ENCODE results near the gene ABHD2. TPM values are rescaled to one million over a fixed set of nuclear protein-coding genes. Genes with fewer than 3 reads are reported as not detected.

The ABHD2 gene
- total RNA-seq, 2 experiments from 2014 or later: 16.1 to 22.8 TPM

DNA sequence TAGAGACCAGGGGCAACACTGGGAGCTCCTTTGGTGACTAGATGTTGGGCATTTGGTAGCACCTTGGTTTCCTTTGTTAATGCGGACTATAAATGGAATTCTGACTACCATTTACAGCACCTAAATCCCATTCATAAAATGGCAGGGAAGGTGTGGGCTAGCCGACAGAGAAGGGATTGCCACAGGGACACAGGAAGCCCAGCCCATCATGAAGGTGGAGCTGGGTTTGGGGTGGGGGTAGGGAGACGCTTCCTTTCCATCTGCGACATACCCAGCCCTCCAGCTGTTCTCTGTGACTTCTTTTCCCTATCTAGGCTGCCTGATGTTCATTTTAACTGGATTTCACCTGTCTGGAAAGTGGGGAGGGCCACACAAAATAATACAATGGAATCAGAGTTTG lies 21.0 kb downstream of the ABHD2 start:
- TF ChIP-seq CTCF (conservative IDR thresholded peaks at IDR 0.05; ENCODE audit: low read length): no peak
- no peak for TF ChIP-seq EZH2phosphoT487 (IDR thresholded peaks at IDR 0.05; ENCODE audit: borderline replicate concordance, low read depth, low read length)
- Histone ChIP-seq H3K9me2 (ENCODE audit: insufficient read depth, low read length) (no peaks in the 10 kb centered on the region), H3K36me3 (ENCODE audit: insufficient read depth, low read length) (no peaks in the 10 kb centered on the region), H3K79me2 (ENCODE audit: insufficient read depth, low read depth, low read length) (no peaks in the 10 kb centered on the region), H2AFZ (ENCODE audit: low read length) (no peak overlapping the region), H3K4me1 (ENCODE audit: insufficient read depth, low read length, poor library complexity, severe bottlenecking) (peaks cover 5% of the 10 kb centered on the region), H3K9me3 (ENCODE audit: low read length) (no peaks in the 10 kb centered on the region), H3K4me2 (ENCODE audit: low read length) (no peak overlapping the region), H3K27ac (ENCODE audit: low read depth, low read length, poor library complexity, severe bottlenecking) (no peak overlapping the region), H4K20me1 (ENCODE audit: insufficient read depth, low read length) (no peaks in the 10 kb centered on the region), H3K4me3 (ENCODE audit: low read depth, low read length, poor library complexity, severe bottlenecking) (no peak overlapping the region)
- intact Hi-C loops (cut with micrococcal nuclease; ENCODE audit: unreplicated experiment): no loop called here
- ChIA-PET POLR2A (no interaction called here), CTCF (ENCODE audit: unreplicated experiment) (no interaction called here)
- no peak for DNase-seq (ENCODE audit: low spot score)
- no TSS peak for BruUV-seq (replicated peaks)

DNA sequence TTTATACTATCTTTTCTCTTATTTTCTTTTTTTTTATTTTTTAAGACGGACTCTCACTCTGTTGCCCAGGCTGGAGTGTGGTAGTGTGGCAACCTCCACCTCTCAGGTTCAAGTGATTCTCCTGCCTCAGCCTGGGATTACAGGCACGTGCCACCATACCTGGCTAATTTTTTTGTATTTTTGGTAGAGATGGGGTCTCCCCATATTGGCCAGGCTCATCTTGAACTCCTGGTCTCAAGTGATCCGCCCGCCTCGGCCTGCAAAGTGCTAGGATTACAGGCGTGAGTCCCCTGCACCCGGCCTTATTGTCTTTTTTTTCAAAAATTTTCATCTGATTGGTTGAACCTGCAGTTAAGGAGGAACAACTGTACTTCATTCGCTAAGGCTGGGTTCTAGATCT lies 21.8 kb downstream of the ABHD2 start:
- DNase-seq (ENCODE audit: low spot score): no peak
- Histone ChIP-seq H3K27ac (ENCODE audit: low read depth, low read length, poor library complexity, severe bottlenecking) (no peak overlapping the region), H3K9me2 (ENCODE audit: insufficient read depth, low read length) (no peaks in the 10 kb centered on the region), H2AFZ (ENCODE audit: low read length) (no peak overlapping the region), H3K9me3 (ENCODE audit: low read length) (no peaks in the 10 kb centered on the region), H3K36me3 (ENCODE audit: insufficient read depth, low read length) (no peaks in the 10 kb centered on the region), H3K4me1 (ENCODE audit: insufficient read depth, low read length, poor library complexity, severe bottlenecking) (peaks cover 5% of the 10 kb centered on the region), H4K20me1 (ENCODE audit: insufficient read depth, low read length) (no peaks in the 10 kb centered on the region), H3K4me3 (ENCODE audit: low read depth, low read length, poor library complexity, severe bottlenecking) (no peak overlapping the region), H3K79me2 (ENCODE audit: insufficient read depth, low read depth, low read length) (no peaks in the 10 kb centered on the region), H3K4me2 (ENCODE audit: low read length) (no peak overlapping the region)
- no peak for TF ChIP-seq CTCF (conservative IDR thresholded peaks at IDR 0.05; ENCODE audit: low read length)
- no peak for TF ChIP-seq EZH2phosphoT487 (IDR thresholded peaks at IDR 0.05; ENCODE audit: borderline replicate concordance, low read depth, low read length)
- BruUV-seq (replicated peaks): no TSS peak
- ChIA-PET POLR2A (no interaction called here), CTCF (ENCODE audit: unreplicated experiment) (no interaction called here)
- intact Hi-C loops (cut with micrococcal nuclease; ENCODE audit: unreplicated experiment): no loop called here

DNA sequence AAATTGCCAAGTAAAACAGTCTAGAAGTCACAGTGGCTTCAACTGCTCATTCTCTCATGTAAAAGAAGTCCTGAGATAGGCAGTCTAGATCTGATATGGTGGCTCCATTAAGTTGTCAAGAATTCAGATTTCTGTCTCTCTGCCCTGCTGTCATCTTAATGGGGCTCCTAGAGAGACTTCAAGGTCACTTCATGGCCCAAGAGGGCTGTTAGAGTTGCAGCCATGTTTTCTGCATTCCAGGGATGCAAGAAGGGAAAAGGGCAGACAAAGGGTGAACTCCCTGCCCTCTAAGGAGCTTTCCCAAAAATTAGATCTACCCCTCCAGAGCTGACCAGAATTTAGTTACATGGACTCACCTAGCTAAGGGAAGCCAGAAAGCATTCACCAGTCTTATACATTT lies 23.1 kb downstream of the ABHD2 start:
- CTCF ChIA-PET (ENCODE audit: unreplicated experiment): interaction anchor here (1.0 kb wide), 1 partner anchor 40 kb away, joined by 5 read pairs; no protein-coding TSS in a partner anchor
- DNase-seq (ENCODE audit: low spot score): no peak
- intact Hi-C loops (cut with micrococcal nuclease; ENCODE audit: unreplicated experiment): no loop called here
- Histone ChIP-seq H3K4me1 (ENCODE audit: insufficient read depth, low read length, poor library complexity, severe bottlenecking) (peaks cover 9% of the 10 kb centered on the region), H3K79me2 (ENCODE audit: insufficient read depth, low read depth, low read length) (no peaks in the 10 kb centered on the region), H3K9me2 (ENCODE audit: insufficient read depth, low read length) (no peaks in the 10 kb centered on the region), H3K36me3 (ENCODE audit: insufficient read depth, low read length) (no peaks in the 10 kb centered on the region; the same call in 1 of the 2 replicates), H3K4me2 (ENCODE audit: low read length) (no peak overlapping the region), H3K4me3 (ENCODE audit: low read depth, low read length, poor library complexity, severe bottlenecking) (no peak overlapping the region), H3K27ac (ENCODE audit: low read depth, low read length, poor library complexity, severe bottlenecking) (no peak overlapping the region), H3K9me3 (ENCODE audit: low read length) (no peaks in the 10 kb centered on the region), H4K20me1 (ENCODE audit: insufficient read depth, low read length) (no peaks in the 10 kb centered on the region), H2AFZ (ENCODE audit: low read length) (no peak overlapping the region)
- no TSS peak for BruUV-seq (replicated peaks)
- POLR2A ChIA-PET: interaction anchor here (1.2 kb wide), 1 partner anchor 39 kb away, joined by 3 read pairs; no protein-coding TSS in a partner anchor
- TF ChIP-seq EZH2phosphoT487 (IDR thresholded peaks at IDR 0.05; ENCODE audit: borderline replicate concordance, low read depth, low read length): no peak
- TF ChIP-seq CTCF (conservative IDR thresholded peaks at IDR 0.05; ENCODE audit: low read length): no peak

All from OCI-LY7 (cell line).